Osteocyte (in vitro differentiated cells): ENCODE data around the gene SMIM21. TPM values are rescaled to one million over a fixed set of nuclear protein-coding genes. Genes with fewer than 3 reads are reported as not detected.

ENCODE experiments used
- DNase-seq: peaks from one replicate; pipeline ENCODE4 v3.0.0; 2021; ENCODE audit warnings: mixed read lengths; ENCODE audit not compliant: unreplicated experiment; ENCODE audit errors: extremely low spot score
- H3K27ac Mint-ChIP-seq: one replicate; pipeline ENCODE4 v1.8.0; 2021; ENCODE audit warnings: mild to moderate bottlenecking, mixed read lengths; ENCODE audit not compliant: unreplicated experiment
- H3K27me3 Mint-ChIP-seq: one replicate; pipeline ENCODE4 v1.8.0; 2021; ENCODE audit warnings: mixed read lengths; ENCODE audit not compliant: unreplicated experiment
- H3K36me3 Mint-ChIP-seq: one replicate; pipeline ENCODE4 v1.8.0; 2021; ENCODE audit warnings: mixed read lengths; ENCODE audit not compliant: unreplicated experiment
- H3K4me1 Mint-ChIP-seq: one replicate; pipeline ENCODE4 v1.8.0; 2021; ENCODE audit warnings: mixed read lengths; ENCODE audit not compliant: unreplicated experiment
- H3K4me3 Mint-ChIP-seq: one replicate; pipeline ENCODE4 v1.8.0; 2021; ENCODE audit warnings: mild to moderate bottlenecking, moderate library complexity, mixed read lengths; ENCODE audit not compliant: unreplicated experiment
- H3K9me3 Mint-ChIP-seq: one replicate; pipeline ENCODE4 v1.8.0; 2021; ENCODE audit warnings: mixed read lengths; ENCODE audit not compliant: unreplicated experiment
- CTCF ChIP-seq: fragments of 200-600 bp; sonication (generic); IDR thresholded peaks from 2 replicates; pipeline ENCODE4 v1.5.0; 2021; ENCODE audit warnings: antibody characterized with exemption, mild to moderate bottlenecking, moderate library complexity
- total RNA-seq: library from RNA; stranded (reverse); gene quantifications from 2 replicates; pipeline ENCODE4 v1.2.1, GENCODE V29; 2021

Gene SMIM21
- total RNA-seq, 1 donor from 2014 or later = not detected

- no peak for TF ChIP-seq CTCF
- Mint-ChIP-seq H3K27me3 (no peaks in the 10 kb centered on the region), H3K9me3 (no peaks in the 10 kb centered on the region), H3K4me1 (peaks cover 11% of the 10 kb centered on the region), H3K27ac (no peak overlapping the region), H3K36me3 (no peaks in the 10 kb centered on the region), H3K4me3 (no peak overlapping the region)
- DNase-seq = no peak
Observed at GRCh38 chr18:75472396-75472795, 44.9 kb upstream of the SMIM21 start.

- no peaks in the 10 kb centered on the region for H3K27me3 Mint-ChIP-seq
- H3K9me3 Mint-ChIP-seq = no peaks in the 10 kb centered on the region
Observed at GRCh38 chr18:75471850-75472249, 44.3 kb upstream of the SMIM21 start.

GRCh38 chr18:75467851-75468250 is 40.3 kb upstream of the SMIM21 start:
- Mint-ChIP-seq H3K4me1 (no peaks in the 10 kb centered on the region), H3K36me3 (no peaks in the 10 kb centered on the region), H3K9me3 (no peaks in the 10 kb centered on the region), H3K27me3 (no peaks in the 10 kb centered on the region), H3K4me3 (no peak overlapping the region), H3K27ac (no peak overlapping the region)
- no peak for DNase-seq
- TF ChIP-seq CTCF = no peak

More at GRCh38 chr18:75471850-75472249, 44.3 kb upstream of the SMIM21 start:
- Mint-ChIP-seq H3K4me3 (no peak overlapping the region), H3K27ac (no peak overlapping the region), H3K4me1 (peaks cover 11% of the 10 kb centered on the region), H3K36me3 (no peaks in the 10 kb centered on the region)
- no peak for DNase-seq
- TF ChIP-seq CTCF = no peak

GRCh38 chr18:75467281-75467795 is 39.8 kb upstream of the SMIM21 start:
- H3K27ac Mint-ChIP-seq = no peak overlapping the region
- no peak for DNase-seq
- no peak for TF ChIP-seq CTCF
- H3K4me1 Mint-ChIP-seq = no peaks in the 10 kb centered on the region
- H3K27me3 Mint-ChIP-seq = no peaks in the 10 kb centered on the region
- H3K9me3 Mint-ChIP-seq = no peaks in the 10 kb centered on the region
- no peaks in the 10 kb centered on the region for H3K36me3 Mint-ChIP-seq
- H3K4me3 Mint-ChIP-seq = no peak overlapping the region

- no peaks in the 10 kb centered on the region for H3K4me1 Mint-ChIP-seq
- H3K36me3 Mint-ChIP-seq = no peaks in the 10 kb centered on the region
- H3K27me3 Mint-ChIP-seq = no peaks in the 10 kb centered on the region
- H3K27ac Mint-ChIP-seq = no peak overlapping the region
- TF ChIP-seq CTCF = no peak
- no peaks in the 10 kb centered on the region for H3K9me3 Mint-ChIP-seq
- no peak overlapping the region for H3K4me3 Mint-ChIP-seq
- DNase-seq = no peak
Observed at GRCh38 chr18:75464356-75464755, 36.9 kb upstream of the SMIM21 start.
